ENCODE data around the gene MYLK. TPM values are rescaled to one million over a fixed set of nuclear protein-coding genes. Genes with fewer than 3 reads are reported as not detected.

MYLK gene
- total RNA-seq, 1 donor from 2014 or later, result 20.1 TPM

DNA sequence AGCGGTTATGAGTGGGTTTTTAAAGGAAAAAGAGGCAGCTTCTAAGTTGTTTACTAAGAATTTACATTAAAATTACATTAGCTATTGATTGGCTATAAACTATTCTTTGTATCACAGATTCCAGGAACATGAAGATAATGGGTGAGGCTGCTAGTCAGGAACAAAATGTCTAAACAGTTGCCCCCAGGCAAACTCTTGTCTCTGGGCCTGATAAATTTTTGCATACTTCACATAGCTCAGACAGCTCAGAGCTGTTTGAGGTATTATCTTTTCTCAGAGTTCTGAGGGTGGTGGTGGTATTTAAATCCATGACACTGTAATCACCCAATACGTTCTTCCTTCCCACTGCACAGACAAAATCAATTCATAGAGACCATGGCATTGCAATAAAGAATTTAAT lies 297.2 kb downstream of the MYLK start:
- H3K27me3 Mint-ChIP-seq (ENCODE audit: low read depth), result no peaks in the 10 kb centered on the region
- no peak for DNase-seq (ENCODE audit: low read depth, low spot score)
- TF ChIP-seq, protein P1, sequence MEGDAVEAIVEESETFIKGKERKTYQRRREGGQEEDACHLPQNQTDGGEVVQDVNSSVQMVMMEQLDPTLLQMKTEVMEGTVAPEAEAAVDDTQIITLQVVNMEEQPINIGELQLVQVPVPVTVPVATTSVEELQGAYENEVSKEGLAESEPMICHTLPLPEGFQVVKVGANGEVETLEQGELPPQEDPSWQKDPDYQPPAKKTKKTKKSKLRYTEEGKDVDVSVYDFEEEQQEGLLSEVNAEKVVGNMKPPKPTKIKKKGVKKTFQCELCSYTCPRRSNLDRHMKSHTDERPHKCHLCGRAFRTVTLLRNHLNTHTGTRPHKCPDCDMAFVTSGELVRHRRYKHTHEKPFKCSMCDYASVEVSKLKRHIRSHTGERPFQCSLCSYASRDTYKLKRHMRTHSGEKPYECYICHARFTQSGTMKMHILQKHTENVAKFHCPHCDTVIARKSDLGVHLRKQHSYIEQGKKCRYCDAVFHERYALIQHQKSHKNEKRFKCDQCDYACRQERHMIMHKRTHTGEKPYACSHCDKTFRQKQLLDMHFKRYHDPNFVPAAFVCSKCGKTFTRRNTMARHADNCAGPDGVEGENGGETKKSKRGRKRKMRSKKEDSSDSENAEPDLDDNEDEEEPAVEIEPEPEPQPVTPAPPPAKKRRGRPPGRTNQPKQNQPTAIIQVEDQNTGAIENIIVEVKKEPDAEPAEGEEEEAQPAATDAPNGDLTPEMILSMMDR (conservative IDR thresholded peaks at IDR 0.05), result no peak
- no peak overlapping the region for H3K27ac Mint-ChIP-seq (ENCODE audit: unreplicated experiment)
- peaks cover 26% of the 10 kb centered on the region for H3K36me3 Mint-ChIP-seq (ENCODE audit: low read depth)
- peak overlapping the region; percentile 42 for H3K4me3 Mint-ChIP-seq
- H3K9me3 Mint-ChIP-seq, result peaks cover 5% of the 10 kb centered on the region
- peaks cover 14% of the 10 kb centered on the region for H3K4me1 Mint-ChIP-seq

DNA sequence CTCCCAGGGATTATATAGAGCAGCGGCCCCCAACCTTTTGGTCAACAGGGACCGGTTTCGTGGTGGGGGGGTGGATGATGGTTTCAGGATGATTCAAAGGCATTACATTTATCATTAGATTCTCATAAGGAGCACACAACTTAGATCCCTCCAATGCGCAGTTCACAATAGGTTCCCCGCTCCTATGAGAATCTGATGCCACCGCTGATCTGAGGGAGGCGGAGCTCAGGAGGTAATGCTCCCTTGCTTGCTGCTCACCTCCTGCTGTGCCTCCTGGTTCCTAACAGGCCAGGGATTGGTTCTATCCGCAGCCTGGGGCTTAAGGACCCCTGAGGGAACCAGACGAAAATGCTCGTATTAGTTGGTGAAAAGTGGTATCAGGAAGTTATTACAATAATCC lies 298.0 kb downstream of the MYLK start:
- Mint-ChIP-seq H3K36me3 (ENCODE audit: low read depth) (peaks cover 23% of the 10 kb centered on the region), H3K27ac (ENCODE audit: unreplicated experiment) (no peak overlapping the region), H3K4me3 (no peak overlapping the region), H3K9me3 (no peaks in the 10 kb centered on the region), H3K27me3 (ENCODE audit: low read depth) (no peaks in the 10 kb centered on the region), H3K4me1 (peaks cover 14% of the 10 kb centered on the region)
- DNase-seq (ENCODE audit: low read depth, low spot score), result peak; percentile 23
- TF ChIP-seq, protein P1 (conservative IDR thresholded peaks at IDR 0.05), result no peak

DNA sequence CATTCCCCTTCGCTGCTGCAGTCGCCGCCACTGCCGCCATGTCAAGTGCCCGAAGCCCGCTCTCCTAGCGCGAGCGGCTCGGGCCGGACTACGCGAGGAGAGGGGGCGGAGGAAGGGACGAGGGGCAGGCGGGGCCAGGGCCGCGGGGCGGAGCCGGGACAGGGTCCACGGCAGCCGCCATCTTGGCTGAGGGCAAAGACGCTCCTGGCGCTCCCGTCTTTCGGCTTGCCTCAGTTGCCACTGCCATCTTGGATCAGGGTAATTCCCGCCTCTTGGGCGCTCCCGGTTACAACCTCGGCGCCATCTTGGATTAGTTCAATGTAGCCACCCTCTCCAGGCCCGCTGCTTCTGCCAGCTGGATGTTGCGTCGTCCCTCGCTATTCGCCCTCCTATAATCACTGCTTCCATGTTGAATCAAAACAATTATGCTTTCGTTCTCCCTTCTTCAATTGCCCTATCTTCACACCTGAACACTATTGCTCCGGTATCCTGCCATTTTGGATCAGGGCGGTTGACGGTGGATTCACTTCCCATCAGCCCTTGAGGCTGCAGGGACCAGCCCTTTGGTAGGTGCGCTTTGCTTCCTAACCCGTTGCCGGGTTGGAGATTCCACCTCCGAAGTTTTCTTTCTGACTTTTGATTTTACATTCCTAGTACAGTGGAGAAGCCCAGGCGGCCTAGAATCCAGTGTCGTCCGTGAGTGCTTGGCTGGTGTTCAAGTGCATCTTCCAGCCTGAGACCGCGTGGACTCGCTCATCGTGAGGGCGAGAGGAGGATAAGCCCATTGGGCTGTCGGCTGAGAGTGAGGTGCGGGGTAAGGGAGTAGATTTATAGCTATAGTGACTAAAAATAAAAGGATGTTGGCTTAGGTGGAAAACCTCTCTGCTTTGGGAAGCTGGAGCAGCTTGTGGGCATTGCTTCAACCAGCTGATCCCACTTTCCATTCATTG lies 298.9 kb downstream of the MYLK start, which contains the start of gene HACD2:
Gene HACD2, minus strand, starts transcription at position 66 of the 950 bp plus-strand sequence. Its CDS starts 26 bp downstream, at position 40.
- DNase-seq (ENCODE audit: low read depth, low spot score), result peak; percentile 96
- TF ChIP-seq, protein P1 (conservative IDR thresholded peaks at IDR 0.05), result no peak
- H3K4me1 Mint-ChIP-seq, result peaks cover 14% of the 10 kb centered on the region
- H3K27me3 Mint-ChIP-seq (ENCODE audit: low read depth), result no peaks in the 10 kb centered on the region
- no peak within 1 kb of the TSS for H3K27ac Mint-ChIP-seq (ENCODE audit: unreplicated experiment)
- H3K9me3 Mint-ChIP-seq, result no peaks in the 10 kb centered on the region
- H3K36me3 Mint-ChIP-seq (ENCODE audit: low read depth), result peaks cover 20% of the 10 kb centered on the region
- H3K4me3 Mint-ChIP-seq, result peak within 1 kb of the TSS; percentile 96

DNA sequence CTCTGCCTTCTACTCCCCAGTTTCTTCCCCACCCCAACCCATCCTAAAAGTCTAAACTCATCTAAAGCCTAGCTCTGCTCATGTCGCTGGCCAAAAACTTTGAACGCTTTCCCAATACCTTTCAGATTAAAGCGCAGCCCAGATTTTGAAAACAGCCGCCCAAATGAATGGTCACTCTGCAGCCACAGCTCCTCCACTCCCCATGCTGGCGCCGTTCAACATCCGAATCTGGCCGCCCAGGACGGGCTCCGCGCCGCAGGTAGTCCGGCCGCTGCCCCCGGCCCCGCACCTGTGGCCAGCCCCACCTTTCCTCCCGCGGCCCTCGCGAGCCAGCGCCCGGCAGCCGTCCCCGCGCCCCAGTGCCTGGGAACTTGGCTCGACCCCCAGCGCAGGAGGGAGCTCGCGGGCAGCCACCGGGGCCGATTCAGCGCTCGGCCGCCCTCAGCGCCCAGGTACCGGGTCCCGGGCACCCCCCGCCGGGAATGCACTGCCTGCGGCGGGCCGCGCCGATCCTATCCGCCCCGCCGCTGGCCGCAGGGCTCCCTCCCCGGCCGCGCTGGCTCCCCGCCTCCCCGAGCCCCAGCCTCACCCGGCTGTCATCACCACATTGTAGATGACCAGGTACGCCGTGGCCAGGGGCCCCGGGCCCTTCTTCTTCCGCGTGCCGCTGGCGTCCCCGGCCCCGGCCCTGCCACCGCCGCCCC lies 299.7 kb downstream of the MYLK start:
- Mint-ChIP-seq H3K4me1 (peaks cover 14% of the 10 kb centered on the region), H3K27ac (ENCODE audit: unreplicated experiment) (no peak overlapping the region), H3K27me3 (ENCODE audit: low read depth) (no peaks in the 10 kb centered on the region), H3K9me3 (no peaks in the 10 kb centered on the region), H3K4me3 (peak overlapping the region; percentile 96), H3K36me3 (ENCODE audit: low read depth) (peaks cover 15% of the 10 kb centered on the region)
- no peak for DNase-seq (ENCODE audit: low read depth, low spot score)
- TF ChIP-seq, protein P1 (conservative IDR thresholded peaks at IDR 0.05), result peak; percentile 30

DNA sequence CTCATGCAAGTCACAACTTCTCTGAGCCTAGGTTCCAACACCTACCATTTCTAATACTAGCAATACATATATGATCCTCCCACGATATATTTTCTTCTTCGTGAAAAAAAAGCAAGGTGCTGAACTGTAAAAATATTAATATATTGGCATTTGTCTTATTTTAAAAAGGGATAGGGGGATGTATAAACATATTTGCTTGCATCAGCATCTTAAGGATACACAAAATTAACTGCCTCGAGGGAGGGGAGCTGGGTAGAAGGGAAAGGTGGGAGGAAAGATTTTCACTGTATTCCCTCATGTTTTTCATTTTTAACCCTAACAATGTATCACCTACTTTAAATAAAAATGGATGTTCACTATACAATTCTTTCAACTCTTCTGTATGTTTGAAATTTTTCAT lies 300.6 kb downstream of the MYLK start:
- no peak overlapping the region for H3K27ac Mint-ChIP-seq (ENCODE audit: unreplicated experiment)
- H3K36me3 Mint-ChIP-seq (ENCODE audit: low read depth), result peaks cover 15% of the 10 kb centered on the region
- DNase-seq (ENCODE audit: low read depth, low spot score), result no peak
- peak overlapping the region; percentile 96 for H3K4me3 Mint-ChIP-seq
- H3K27me3 Mint-ChIP-seq (ENCODE audit: low read depth), result no peaks in the 10 kb centered on the region
- peaks cover 14% of the 10 kb centered on the region for H3K4me1 Mint-ChIP-seq
- TF ChIP-seq, protein P1 (conservative IDR thresholded peaks at IDR 0.05), result no peak
- H3K9me3 Mint-ChIP-seq, result no peaks in the 10 kb centered on the region

Data from neural crest cell (in vitro differentiated cells).